Loucy (cell line): ENCODE data around the gene TOPBP1.

ENCODE experiments used
- CTCF ChIP-seq: fragments of 200-600 bp; sonication (generic); conservative IDR thresholded peaks from 2 replicates; pipeline ENCODE4 v1.5.1; 2014; ENCODE audit warnings: mild to moderate bottlenecking, antibody characterized with exemption, low read length
- EZH2phosphoT487 ChIP-seq: fragments of 200-600 bp; IDR thresholded peaks from 2 replicates; pipeline ENCODE4 v1.6.1; 2018; ENCODE audit warnings: antibody characterized with exemption, mild to moderate bottlenecking, moderate library complexity, borderline replicate concordance

- TF ChIP-seq CTCF (no peak), EZH2phosphoT487 (no peak)
Observed at GRCh38 chr3:133588784-133589465, 72.8 kb downstream of the TOPBP1 start.
